Prostate gland (tissue), 2 donors: Measurements from ENCODE around the gene BBOX1. TPM values are rescaled to one million over a fixed set of nuclear protein-coding genes. Genes with fewer than 3 reads are reported as not detected.
"Not testable (repeated sequence)": the region's sequence is repeated elsewhere in the genome, so short reads cannot be mapped to it uniquely, and the experiment has no call there.

Source experiments
- DNase-seq: peaks from one replicate; pipeline ENCODE4 v3.0.0-alpha.2; 2019; ENCODE audit warnings: low spot score
- H3K27ac ChIP-seq, 2 donors: fragments of 200-600 bp; sonication (generic); 2 replicates each; pipeline ENCODE4 v1.5.1; 2017 to 2019
- H3K27me3 ChIP-seq: fragments of 200-600 bp; sonication (generic); replicated peaks from 2 replicates; pipeline ENCODE4 v1.5.1; 2019; ENCODE audit not compliant: insufficient read depth
- H3K36me3 ChIP-seq, 2 donors: fragments of 200-600 bp; sonication (generic); 1 replicate in 1 of 2; 2 replicates in 1 of 2; pipeline versions ENCODE4 v1.5.1 to v1.8.1; 2017 to 2019
- H3K4me1 ChIP-seq: fragments of 200-600 bp; sonication (generic); replicated peaks from 2 replicates; pipeline ENCODE4 v1.5.1; 2019
- H3K4me3 ChIP-seq, 2 donors: fragments of 200-600 bp; sonication (generic); 2 replicates each; pipeline ENCODE4 v1.5.1; 2017 to 2019
- H3K9me3 ChIP-seq: fragments of 200-600 bp; sonication (generic); 2 replicates; pipeline ENCODE4 v1.5.1; 2017
- POLR2A ChIP-seq: fragments of 450-650 bp; IDR thresholded peaks from one replicate; pipeline ENCODE4 v1.6.1; 2016; ENCODE audit warnings: antibody characterized with exemption, mild to moderate bottlenecking
- POLR2AphosphoS5 ChIP-seq: sonication (generic); formaldehyde crosslinking; IDR thresholded peaks from one replicate; pipeline ENCODE4 v1.6.1; 2017; ENCODE audit warnings: antibody characterized with exemption
- WGBS: methylation state at CpG from one replicate; pipeline ENCODE4 v1.1.5; 2018; 5-methylcytosine and 5-hydroxymethylcytosine counted together
- intact Hi-C: fragments of 100-400 bp; cut with DNase I; formaldehyde crosslinking; loops from one replicate; pipeline ENCODE4 v1.14.2; 2022
- total RNA-seq, 2 donors: library from RNA; depleted of rRNA; stranded (reverse); fragments of >200 nt; gene quantifications; one replicate each; pipeline ENCODE4 v1.1.0, GENCODE V29; 2016
- TF ChIP-seq, protein P1 (sequence below), 4 experiments: fragments of 200-600 bp in 2 of 4; fragments of 450-650 bp in 2 of 4; sonication (generic) in 2 of 4; IDR thresholded peaks; 1 replicate in 3 of 4; 2 replicates in 1 of 4; pipeline ENCODE4 v1.5.1; 2016 to 2019; ENCODE audit warnings: antibody characterized with exemption in 4 of 4, mild to moderate bottlenecking in 2 of 4, moderate library complexity in 2 of 4

Gene BBOX1
- total RNA-seq, 2 donors from 2014 or later = 1.0 TPM; not detected in 1

DNA sequence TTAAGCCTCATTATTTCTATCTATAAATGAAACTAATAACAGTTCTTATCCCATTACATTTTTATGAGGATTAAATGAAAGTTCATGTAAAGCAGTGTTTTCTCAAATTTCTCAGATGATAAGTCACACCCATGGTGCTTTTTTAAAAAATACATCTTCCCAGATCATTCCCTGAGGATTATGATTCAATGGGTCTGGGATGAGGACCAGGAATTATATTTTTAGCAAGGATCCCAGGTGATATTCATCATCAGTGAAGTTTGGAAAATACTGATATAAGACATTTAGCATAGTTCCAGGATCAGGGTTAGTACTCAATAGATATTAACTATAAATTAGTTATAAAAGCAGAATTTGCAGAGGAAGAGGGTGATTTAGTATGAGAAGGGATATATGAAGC lies 89.1 kb downstream of the BBOX1 start:
- TF ChIP-seq, protein P1, sequence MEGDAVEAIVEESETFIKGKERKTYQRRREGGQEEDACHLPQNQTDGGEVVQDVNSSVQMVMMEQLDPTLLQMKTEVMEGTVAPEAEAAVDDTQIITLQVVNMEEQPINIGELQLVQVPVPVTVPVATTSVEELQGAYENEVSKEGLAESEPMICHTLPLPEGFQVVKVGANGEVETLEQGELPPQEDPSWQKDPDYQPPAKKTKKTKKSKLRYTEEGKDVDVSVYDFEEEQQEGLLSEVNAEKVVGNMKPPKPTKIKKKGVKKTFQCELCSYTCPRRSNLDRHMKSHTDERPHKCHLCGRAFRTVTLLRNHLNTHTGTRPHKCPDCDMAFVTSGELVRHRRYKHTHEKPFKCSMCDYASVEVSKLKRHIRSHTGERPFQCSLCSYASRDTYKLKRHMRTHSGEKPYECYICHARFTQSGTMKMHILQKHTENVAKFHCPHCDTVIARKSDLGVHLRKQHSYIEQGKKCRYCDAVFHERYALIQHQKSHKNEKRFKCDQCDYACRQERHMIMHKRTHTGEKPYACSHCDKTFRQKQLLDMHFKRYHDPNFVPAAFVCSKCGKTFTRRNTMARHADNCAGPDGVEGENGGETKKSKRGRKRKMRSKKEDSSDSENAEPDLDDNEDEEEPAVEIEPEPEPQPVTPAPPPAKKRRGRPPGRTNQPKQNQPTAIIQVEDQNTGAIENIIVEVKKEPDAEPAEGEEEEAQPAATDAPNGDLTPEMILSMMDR (IDR thresholded peaks at IDR 0.05) = no peak
- TF ChIP-seq POLR2A (no peak), POLR2AphosphoS5 (no peak)
- no peak overlapping the region for H3K27ac ChIP-seq
- no peak for DNase-seq

DNA sequence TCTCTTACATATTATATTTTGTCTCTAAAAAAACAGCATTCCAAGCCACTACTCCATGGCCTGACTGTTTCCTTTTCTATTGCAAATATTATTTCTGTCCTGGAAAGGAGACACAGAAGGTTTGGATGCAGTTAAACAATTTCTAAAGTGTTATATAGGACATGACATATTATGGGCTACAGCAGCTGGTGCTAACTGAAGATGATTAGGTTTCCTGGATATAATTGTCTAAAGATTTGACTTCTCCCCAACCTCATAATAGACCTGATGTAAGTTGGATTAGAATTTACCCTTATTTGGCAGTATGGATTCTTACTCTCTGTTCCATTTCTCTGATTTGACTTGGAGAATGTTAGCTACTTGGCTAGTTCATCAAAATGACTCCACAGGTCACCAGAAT lies 90.2 kb downstream of the BBOX1 start:
- no peak for DNase-seq
- no peak overlapping the region for H3K27ac ChIP-seq

More for the DNA sequence above, 89.1 kb downstream of the BBOX1 start:
- intact Hi-C loops = loop anchor here (10.0 kb wide), 1 partner anchor 375 kb away; no protein-coding TSS in a partner anchor
- H3K9me3 ChIP-seq = no peaks in the 10 kb centered on the region
- H3K4me1 ChIP-seq = no peaks in the 10 kb centered on the region
- H3K36me3 ChIP-seq = no peaks in the 10 kb centered on the region
- no peaks in the 10 kb centered on the region for H3K27me3 ChIP-seq
- H3K4me3 ChIP-seq = no peak overlapping the region

DNA sequence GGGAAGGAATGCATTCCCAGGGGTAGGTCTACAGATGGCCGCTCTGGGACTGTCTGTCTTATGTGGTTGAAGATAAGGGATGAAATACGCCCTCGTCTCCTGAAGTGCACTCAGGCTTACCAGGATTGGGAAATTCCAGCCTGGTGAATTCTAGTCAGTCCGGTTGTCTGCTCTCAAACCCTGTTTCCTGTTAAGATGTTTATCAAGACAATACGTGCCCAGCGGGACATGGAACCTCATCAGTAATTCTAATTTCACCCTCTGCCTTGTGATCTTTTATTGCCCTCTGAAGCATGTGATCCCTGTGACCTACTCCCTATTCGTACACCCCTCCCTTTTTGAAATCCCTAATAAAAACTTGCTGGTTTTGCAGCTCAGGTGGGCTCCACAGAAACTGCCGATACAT lies 95.3 kb downstream of the BBOX1 start:
- H3K27ac ChIP-seq, DNase-seq, H3K27me3 ChIP-seq, H3K4me3 ChIP-seq, H3K4me1 ChIP-seq, H3K9me3 ChIP-seq, H3K36me3 ChIP-seq, intact Hi-C loops: not testable (repeated sequence)
- WGBS = 76% methylated on average over 8 of the region's 8 CpGs

More for the DNA sequence above, 90.2 kb downstream of the BBOX1 start:
- Histone ChIP-seq H3K4me1 (no peaks in the 10 kb centered on the region), H3K36me3 (no peaks in the 10 kb centered on the region), H3K27me3 (no peaks in the 10 kb centered on the region), H3K4me3 (no peak overlapping the region), H3K9me3 (no peaks in the 10 kb centered on the region)
- intact Hi-C loops = no loop called here
- TF ChIP-seq POLR2A = no peak
- no peak for TF ChIP-seq POLR2AphosphoS5
- TF ChIP-seq, protein P1 (IDR thresholded peaks at IDR 0.05) = no peak

DNA sequence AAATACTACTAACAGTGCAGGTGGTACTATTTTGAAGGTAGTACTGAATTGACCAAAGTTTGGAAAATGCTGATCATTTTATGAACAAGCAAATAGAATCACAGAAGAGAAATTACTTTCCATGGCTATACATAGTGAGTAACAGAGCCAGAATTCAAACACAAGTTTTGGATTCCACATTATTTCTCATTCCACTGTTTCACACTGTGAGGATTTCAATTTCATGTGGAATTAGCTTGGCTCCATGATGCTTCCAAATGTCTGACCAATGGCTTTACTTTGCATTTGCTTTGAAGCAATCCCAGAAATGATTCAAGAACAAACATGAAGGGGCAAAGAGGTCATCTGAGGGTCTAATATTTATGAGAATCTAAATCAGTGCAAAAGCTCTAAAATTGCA lies 98.1 kb downstream of the BBOX1 start:
- no peak for DNase-seq
- TF ChIP-seq, protein P1 (IDR thresholded peaks at IDR 0.05) = no peak
- TF ChIP-seq POLR2AphosphoS5 = no peak
- TF ChIP-seq POLR2A = no peak

DNA sequence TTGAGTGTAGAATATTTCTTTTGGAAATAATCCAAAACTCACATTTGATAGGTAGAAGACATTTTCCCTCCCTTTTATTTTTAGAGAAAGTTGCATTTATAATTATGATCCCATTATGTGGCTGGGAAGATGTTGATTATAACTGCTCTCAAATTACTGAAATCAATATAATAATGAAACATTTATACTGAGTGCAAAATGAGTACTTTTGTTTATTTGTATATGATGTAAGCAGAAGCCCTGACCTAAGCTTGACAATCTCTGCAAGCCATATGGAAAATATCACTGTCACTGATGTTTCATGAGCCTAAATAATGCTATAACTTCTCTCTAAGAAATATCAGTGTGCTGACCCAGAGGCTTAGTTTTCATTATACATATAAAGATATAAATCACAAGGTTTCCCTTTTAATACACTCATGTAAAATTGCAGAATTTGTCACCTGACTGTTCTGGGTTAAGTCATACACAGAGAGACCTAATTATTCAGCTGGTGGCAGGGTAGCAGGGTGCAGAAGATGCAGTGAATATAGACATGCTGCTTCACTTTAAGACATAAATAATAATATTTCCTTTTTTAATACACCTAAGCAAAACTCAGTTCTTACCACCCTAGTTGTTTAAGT lies 99.2 kb downstream of the BBOX1 start:
- no peaks in the 10 kb centered on the region for H3K4me1 ChIP-seq
- H3K4me3 ChIP-seq = no peak overlapping the region
- no peaks in the 10 kb centered on the region for H3K36me3 ChIP-seq
- H3K27ac ChIP-seq = no peak overlapping the region
- no peak for DNase-seq
- intact Hi-C loops = no loop called here
- H3K27me3 ChIP-seq = no peaks in the 10 kb centered on the region
- no peak for TF ChIP-seq POLR2A
- TF ChIP-seq, protein P1 (IDR thresholded peaks at IDR 0.05) = no peak
- TF ChIP-seq POLR2AphosphoS5 = no peak
- H3K9me3 ChIP-seq = no peaks in the 10 kb centered on the region

More for the DNA sequence above, 98.1 kb downstream of the BBOX1 start:
- Histone ChIP-seq H3K27ac (no peak overlapping the region), H3K27me3 (no peaks in the 10 kb centered on the region), H3K4me3 (no peak overlapping the region), H3K4me1 (no peaks in the 10 kb centered on the region), H3K36me3 (no peaks in the 10 kb centered on the region), H3K9me3 (no peaks in the 10 kb centered on the region)
- intact Hi-C loops = no loop called here
